ENCODE results near the gene ABHD2.

DNA sequence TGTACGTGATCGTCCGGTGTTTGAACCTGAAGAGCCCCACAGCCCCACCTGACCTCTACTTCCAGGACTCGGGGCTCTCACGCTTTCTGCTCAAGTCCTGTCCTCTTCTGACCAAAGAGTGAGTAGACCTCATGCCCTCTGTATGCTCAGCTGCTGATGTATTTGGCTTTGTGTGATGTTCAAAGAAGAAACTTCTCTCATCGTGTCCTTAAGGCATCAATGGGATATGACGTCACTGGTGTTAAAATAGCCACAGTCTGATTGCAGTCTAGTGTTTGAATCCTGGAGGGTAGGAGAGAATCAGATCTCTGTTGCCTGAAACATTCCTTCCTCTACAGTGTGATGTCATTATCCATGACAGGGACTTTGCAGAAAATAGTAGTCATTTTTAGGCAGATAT, 28.1 kb downstream of the ABHD2 start:
- TF ChIP-seq, protein P1, sequence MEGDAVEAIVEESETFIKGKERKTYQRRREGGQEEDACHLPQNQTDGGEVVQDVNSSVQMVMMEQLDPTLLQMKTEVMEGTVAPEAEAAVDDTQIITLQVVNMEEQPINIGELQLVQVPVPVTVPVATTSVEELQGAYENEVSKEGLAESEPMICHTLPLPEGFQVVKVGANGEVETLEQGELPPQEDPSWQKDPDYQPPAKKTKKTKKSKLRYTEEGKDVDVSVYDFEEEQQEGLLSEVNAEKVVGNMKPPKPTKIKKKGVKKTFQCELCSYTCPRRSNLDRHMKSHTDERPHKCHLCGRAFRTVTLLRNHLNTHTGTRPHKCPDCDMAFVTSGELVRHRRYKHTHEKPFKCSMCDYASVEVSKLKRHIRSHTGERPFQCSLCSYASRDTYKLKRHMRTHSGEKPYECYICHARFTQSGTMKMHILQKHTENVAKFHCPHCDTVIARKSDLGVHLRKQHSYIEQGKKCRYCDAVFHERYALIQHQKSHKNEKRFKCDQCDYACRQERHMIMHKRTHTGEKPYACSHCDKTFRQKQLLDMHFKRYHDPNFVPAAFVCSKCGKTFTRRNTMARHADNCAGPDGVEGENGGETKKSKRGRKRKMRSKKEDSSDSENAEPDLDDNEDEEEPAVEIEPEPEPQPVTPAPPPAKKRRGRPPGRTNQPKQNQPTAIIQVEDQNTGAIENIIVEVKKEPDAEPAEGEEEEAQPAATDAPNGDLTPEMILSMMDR (conservative IDR thresholded peaks at IDR 0.05): no peak
- no peak for TF ChIP-seq EZH2 (IDR thresholded peaks at IDR 0.05; ENCODE audit: low read depth)
